Thymus (tissue), 11 donors: Measurements from ENCODE around the gene CRACDL. TPM values are rescaled to one million over a fixed set of nuclear protein-coding genes. Genes with fewer than 3 reads are reported as not detected.

Source experiments
- DNase-seq, 9 donors: peaks; one replicate each; pipeline ENCODE4 v3.0.0-alpha.2; 2013; ENCODE audit warnings: low spot score in 9 of 9, low read depth in 6 of 9, missing footprints in 1 of 9
- H3K27ac ChIP-seq, 2 donors: one replicate each; pipeline ENCODE4 v1.5.1; 2013; ENCODE audit warnings: control low read depth in 1 of 2, low read depth in 1 of 2, low read length in 1 of 2, mild to moderate bottlenecking in 1 of 2, moderate library complexity in 1 of 2
- H3K27me3 ChIP-seq, 2 donors: one replicate each; pipeline ENCODE4 v1.5.1; 2013; ENCODE audit warnings: low read length in 1 of 2; ENCODE audit not compliant: control insufficient read depth in 2 of 2, insufficient read depth in 1 of 2
- H3K36me3 ChIP-seq, 2 donors: one replicate each; pipeline ENCODE4 v1.5.1; 2013; ENCODE audit warnings: low read length in 1 of 2, mild to moderate bottlenecking in 1 of 2, moderate library complexity in 1 of 2; ENCODE audit not compliant: control insufficient read depth in 2 of 2, insufficient read depth in 2 of 2
- H3K4me1 ChIP-seq, 2 donors: one replicate each; pipeline ENCODE4 v1.5.1; 2013; ENCODE audit warnings: low read length in 2 of 2; ENCODE audit not compliant: control insufficient read depth in 2 of 2, insufficient read depth in 2 of 2
- H3K4me3 ChIP-seq, 2 donors: one replicate each; pipeline ENCODE4 v1.5.1; 2013; ENCODE audit warnings: low read length in 2 of 2, control low read depth in 1 of 2, mild to moderate bottlenecking in 1 of 2
- H3K9me3 ChIP-seq, 2 donors: one replicate each; pipeline ENCODE4 v1.5.1; 2013; ENCODE audit warnings: low read length in 1 of 2, mild to moderate bottlenecking in 1 of 2; ENCODE audit not compliant: control insufficient read depth in 2 of 2, insufficient read depth in 1 of 2
- WGBS: extraction: QIAGEN DNeasy Blood & Tissue Kit; methylation state at CpG from one replicate; pipeline ENCODE4 v1.1.7; 2013; 5-methylcytosine and 5-hydroxymethylcytosine counted together
- polyA plus RNA-seq: library from polyadenylated mRNA; stranded (reverse); fragments of 200-250 nt; gene quantifications from one replicate; pipeline ENCODE4 v1.2.3, GENCODE V29; 2013
- total RNA-seq: library from RNA; stranded (reverse); fragments of 120-200 nt; gene quantifications from one replicate; pipeline ENCODE4 v1.2.4, GENCODE V29; 2013
- donor health status: healthy.

The CRACDL gene
- total and polyA plus RNA-seq, 2 donors, result 1.9 to 3.6 TPM

DNA sequence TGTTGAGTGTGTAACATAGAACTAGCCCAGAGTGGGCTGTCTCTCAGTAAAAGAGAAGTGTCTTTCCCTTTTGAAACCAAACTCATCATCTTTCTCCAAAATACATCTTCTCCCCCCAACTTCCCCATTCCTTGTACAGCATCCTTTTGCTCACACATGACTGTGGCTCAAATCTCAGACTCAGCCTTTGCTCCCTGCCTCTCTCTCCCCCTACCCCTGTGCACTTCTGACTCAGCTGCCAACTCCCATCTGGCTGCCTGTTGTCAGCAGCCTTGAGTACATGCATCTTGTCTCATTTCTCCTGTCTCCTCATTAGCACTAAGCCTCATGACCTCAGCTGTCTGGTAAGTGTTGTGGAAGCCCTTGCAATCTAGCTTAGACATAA is 187.0 kb downstream of the CRACDL start:
- Histone ChIP-seq H3K36me3 (no peaks in the 10 kb centered on the region), H3K9me3 (no peaks in the 10 kb centered on the region), H3K4me3 (no peak overlapping the region), H3K4me1 (peaks cover 0 to 9% of the 10 kb centered on the region in 2 donors), H3K27me3 (no peaks in the 10 kb centered on the region), H3K27ac (no peak overlapping the region)
- no peak for DNase-seq

DNA sequence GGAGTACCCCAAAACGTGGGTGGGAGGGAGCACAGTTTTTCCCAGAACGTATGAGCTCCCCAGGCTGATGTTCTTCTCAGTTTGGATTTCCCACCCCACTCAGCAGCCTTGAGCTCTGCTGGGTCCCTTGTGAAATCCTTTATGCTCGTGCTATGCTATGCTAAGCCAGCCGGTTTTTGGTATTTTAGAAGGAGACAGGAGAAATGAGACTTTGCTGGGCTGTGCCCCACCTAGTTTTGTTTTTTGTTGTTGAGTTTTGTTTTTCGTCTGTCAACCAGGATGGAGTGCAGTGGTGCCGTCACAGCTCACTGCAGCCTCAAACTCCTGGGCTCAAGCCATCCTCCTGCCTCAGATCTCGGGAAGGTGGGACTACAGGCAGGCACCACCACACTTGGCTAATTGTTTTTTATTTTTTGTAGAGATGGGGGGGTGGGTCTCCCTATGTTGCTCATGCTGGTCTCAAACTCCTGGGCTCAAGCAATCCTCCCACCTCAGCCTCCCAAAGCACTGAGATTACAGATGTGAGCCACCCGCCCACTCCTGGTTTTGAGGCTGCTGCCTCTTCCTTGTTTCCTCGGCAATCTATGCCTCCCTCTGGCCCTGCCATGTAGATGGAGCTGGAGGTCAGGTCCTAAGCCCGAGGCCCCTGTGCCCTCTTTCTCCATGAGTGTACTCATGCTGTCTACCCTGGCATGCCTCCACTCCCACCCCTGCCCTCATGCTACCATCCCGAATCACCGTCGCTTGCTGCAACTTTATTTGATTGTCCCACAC is 187.5 kb downstream of the CRACDL start:
- no peaks in the 10 kb centered on the region for H3K36me3 ChIP-seq
- DNase-seq, result no peak
- no peaks in the 10 kb centered on the region for H3K27me3 ChIP-seq
- H3K27ac ChIP-seq, result peak overlapping the region in 1 of 2 donors; percentile 36
- peaks cover 0 to 10% of the 10 kb centered on the region in 2 donors for H3K4me1 ChIP-seq
- no peak overlapping the region for H3K4me3 ChIP-seq
- 88% methylated on average over 13 of the region's 13 CpGs for WGBS
- no peaks in the 10 kb centered on the region for H3K9me3 ChIP-seq

DNA sequence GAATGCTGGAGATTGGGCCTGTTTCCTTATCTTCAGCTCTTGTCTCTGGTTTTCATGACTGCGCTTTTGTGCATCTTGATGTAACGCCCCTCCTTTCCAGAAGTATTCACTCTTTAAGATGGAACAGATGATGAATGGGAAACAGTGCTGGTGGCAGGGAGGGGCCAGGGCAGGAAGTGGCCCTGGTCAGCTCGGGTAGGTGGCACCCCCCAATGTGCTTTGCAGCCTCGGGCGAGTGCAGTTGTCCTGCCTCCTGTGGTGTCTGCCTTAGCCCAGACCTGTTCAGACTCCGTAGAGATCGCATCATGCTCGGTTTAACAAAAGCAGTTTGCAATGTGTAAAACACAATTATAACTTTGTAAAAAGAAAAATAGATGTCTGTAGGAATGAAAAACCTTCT is 188.1 kb downstream of the CRACDL start:
- H3K9me3 ChIP-seq, result no peaks in the 10 kb centered on the region

DNA sequence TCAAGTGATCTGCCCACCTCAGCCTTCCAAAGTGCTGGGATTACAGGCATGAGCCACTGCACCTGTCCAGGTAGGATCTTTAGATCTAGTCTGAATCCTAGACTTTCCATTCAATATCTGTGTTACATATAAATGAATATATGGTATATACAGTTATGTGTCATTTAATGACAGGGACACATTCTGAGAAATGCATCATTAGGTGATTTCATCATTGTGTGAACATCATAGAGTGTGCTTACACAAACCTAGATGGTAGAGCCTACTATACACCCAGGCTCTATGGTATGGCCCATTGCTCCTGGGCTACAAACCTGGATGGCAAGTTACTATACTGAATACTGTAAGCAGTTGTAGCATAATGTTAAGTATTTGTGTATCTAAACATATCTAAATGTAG is 189.6 kb downstream of the CRACDL start:
- no peak for DNase-seq
- Histone ChIP-seq H3K27ac (no peak overlapping the region), H3K4me1 (peaks cover 0 to 10% of the 10 kb centered on the region in 2 donors), H3K27me3 (no peaks in the 10 kb centered on the region), H3K9me3 (no peaks in the 10 kb centered on the region), H3K4me3 (no peak overlapping the region), H3K36me3 (no peaks in the 10 kb centered on the region)

More for the DNA sequence above, 188.1 kb downstream of the CRACDL start:
- no peaks in the 10 kb centered on the region for H3K27me3 ChIP-seq
- no peaks in the 10 kb centered on the region for H3K36me3 ChIP-seq
- H3K4me3 ChIP-seq, result no peak overlapping the region
- no peak overlapping the region for H3K27ac ChIP-seq
- DNase-seq, result no peak
- 79% methylated on average over 8 of the region's 8 CpGs for WGBS
- peaks cover 0 to 10% of the 10 kb centered on the region in 2 donors for H3K4me1 ChIP-seq

DNA sequence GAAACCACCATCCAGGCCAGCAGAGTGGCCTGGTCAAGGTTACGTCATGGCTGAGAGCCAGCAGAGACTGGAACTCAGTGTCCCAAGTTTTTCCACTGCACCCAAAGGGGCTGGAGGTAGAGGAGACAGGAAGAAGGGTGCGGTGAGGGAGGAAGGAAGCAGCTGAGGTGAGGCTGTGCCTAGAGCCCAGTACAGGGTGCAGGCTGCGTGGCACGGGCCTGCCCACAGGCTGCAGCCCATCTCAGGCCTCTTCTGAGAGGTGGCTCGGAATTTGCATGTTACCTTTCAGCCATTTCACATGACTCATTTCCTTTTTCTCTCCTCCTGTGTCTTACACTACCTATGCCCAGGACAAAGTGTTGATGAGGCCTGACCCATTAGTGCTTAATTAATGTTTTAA is 191.4 kb downstream of the CRACDL start:
- Histone ChIP-seq H3K4me1 (peaks cover 0 to 10% of the 10 kb centered on the region in 2 donors), H3K9me3 (no peaks in the 10 kb centered on the region), H3K36me3 (no peaks in the 10 kb centered on the region), H3K27ac (no peak overlapping the region), H3K4me3 (no peak overlapping the region), H3K27me3 (no peaks in the 10 kb centered on the region)
- DNase-seq, result no peak
- WGBS, result 95% methylated on average over 5 of the region's 5 CpGs

Other genes starting within 250 kb of the CRACDL start
- 42.9 TPM for gene MGAT4A, start 205.1 kb downstream of the CRACDL start, total RNA-seq
- 24.4 TPM for gene MGAT4A, start 205.1 kb downstream of the CRACDL start, polyA plus RNA-seq
- gene C2orf15, start 205.5 kb upstream of the CRACDL start, total RNA-seq, result 1.8 TPM
- gene C2orf15, start 205.5 kb upstream of the CRACDL start, polyA plus RNA-seq, result 2.3 TPM
- gene TSGA10, start 218.7 kb upstream of the CRACDL start, total RNA-seq, result 8.9 TPM
- gene TSGA10, start 218.7 kb upstream of the CRACDL start, polyA plus RNA-seq, result 6.8 TPM
- gene LIPT1, start 218.7 kb upstream of the CRACDL start, total RNA-seq, result 8.2 TPM
- 20.4 TPM for gene LIPT1, start 218.7 kb upstream of the CRACDL start, polyA plus RNA-seq
- gene MITD1, start 244.8 kb upstream of the CRACDL start, total RNA-seq, result 57.3 TPM
- 96.8 TPM for gene MITD1, start 244.8 kb upstream of the CRACDL start, polyA plus RNA-seq
- gene MRPL30, start 245.0 kb upstream of the CRACDL start, total RNA-seq, result 39.9 TPM
- 27.9 TPM for gene MRPL30, start 245.0 kb upstream of the CRACDL start, polyA plus RNA-seq